ENCODE results near the gene RECQL.
"Not testable (repeated sequence)": the region's sequence is repeated elsewhere in the genome, so short reads cannot be mapped to it uniquely, and the experiment has no call there.

RECQL gene

GRCh38 chr12:21419009-21419699 lies 82.3 kb downstream of the RECQL start:
- DNase-seq (ENCODE audit: low spot score): not testable (repeated sequence)

Data from pons (tissue), 1 donor.